ENCODE results near the gene ZSCAN5A.
"Not testable (repeated sequence)": the region's sequence is repeated elsewhere in the genome, so short reads cannot be mapped to it uniquely, and the experiment has no call there.

Gene ZSCAN5A

DNA sequence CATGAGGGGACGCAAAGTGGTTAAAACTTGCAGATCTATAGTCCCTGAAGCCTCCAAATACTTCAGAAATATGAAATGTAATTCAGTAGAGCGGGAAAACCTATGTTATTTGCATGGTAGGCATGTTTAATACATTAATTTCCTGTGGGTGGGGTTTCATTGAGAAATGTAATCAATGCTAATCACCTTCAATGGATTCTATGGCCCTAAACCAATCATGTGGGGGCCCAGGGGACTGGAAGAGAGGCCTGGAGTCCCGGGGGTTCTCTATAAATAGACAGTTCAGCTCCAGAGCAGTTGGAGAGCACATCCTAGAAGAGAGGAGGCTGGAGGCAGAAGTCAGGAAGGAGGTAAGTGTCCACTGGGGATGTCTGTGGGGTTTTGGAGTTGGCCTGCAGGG lies 112.7 kb downstream of the ZSCAN5A start, which contains the start of gene ZSCAN5C:
Gene ZSCAN5C, plus strand, starts transcription at position 301 of the 400 bp plus-strand sequence. CDS start 3,641 bp downstream, outside the sequence.
- DNase-seq (ENCODE audit: low read depth) = no peak

GRCh38 chr19:56199687-56200086 lies 115.0 kb downstream of the ZSCAN5A start:
- DNase-seq (ENCODE audit: low read depth) = no peak

DNA sequence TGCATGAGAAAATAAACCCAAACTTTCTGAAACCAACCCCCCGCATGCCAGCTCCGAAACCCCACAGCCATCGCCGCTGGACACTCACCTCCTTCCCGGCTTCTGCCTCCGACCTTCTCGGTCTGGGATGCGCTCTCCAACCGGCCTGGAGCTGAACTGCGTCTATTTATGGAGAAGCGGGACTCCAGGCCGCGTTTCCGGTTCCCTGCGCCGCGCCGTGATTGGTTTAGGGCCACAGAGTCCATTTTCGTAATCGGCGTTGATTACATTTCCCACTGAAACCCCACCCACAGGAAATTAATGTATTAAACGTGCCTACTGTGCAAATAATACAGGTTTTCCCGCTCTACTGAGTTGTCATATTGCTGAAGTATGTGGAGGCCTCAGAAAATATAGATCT lies 117.0 kb downstream of the ZSCAN5A start, which contains the start of gene ZSCAN5B:
Gene ZSCAN5B, minus strand, starts transcription at position 138 of the 400 bp plus-strand sequence. CDS start 4,731 bp downstream, outside the sequence.
- not testable (repeated sequence) for DNase-seq (ENCODE audit: low read depth)

DNA sequence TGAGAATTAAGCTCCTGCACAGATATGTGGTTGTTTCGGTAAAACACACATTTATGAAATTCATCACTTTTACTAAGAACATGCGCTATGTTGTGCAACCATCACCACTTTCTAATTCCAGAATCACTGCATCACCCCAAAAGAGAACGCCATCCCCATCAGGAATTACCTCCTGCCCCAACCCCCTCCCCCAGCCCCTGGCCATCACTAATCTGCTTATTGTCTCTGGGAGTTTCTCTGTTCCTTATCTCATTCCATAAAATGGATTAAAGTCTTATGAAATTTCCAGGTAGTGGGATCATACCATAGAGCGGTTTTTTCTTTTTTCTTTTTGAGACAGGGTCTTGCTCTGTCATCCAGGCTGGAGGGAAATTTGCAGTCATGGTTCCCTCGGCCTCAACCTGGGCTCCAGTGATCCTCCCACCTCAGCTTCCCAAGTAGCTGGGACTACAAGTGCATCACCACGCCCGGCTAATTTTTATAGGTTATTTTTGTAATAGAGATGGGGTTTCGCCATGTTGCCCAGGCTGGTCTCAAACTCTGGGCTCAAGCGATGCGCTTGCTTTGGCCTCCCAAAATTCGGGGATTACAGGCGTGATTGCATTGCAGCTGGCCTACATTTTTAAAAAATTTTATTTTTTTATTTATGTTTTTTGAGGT lies 120.5 kb downstream of the ZSCAN5A start:
- DNase-seq (ENCODE audit: low read depth) = no peak

DNA sequence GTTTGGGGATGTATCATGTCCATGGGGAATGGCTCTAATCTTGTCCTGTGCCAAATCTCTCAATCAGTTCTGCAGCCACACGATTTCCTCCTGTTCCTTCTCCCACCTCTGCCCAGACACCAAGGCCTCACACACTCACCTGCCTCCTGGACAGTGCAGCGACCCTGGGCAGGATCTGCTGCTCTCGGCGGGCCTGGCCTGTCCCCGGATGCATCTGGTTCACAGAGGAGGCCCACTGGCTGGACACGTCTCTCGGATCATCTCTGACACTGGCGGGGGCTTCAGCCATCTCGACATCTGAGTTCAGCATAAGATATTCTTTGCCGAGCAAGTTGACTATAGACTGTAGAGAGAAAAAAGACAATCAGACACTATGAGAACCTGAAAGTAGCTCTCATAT lies 122.9 kb downstream of the ZSCAN5A start:
- DNase-seq (ENCODE audit: low read depth) = no peak

GRCh38 chr19:56191115-56191514 lies 123.5 kb downstream of the ZSCAN5A start:
- no peak for DNase-seq (ENCODE audit: low read depth)

- DNase-seq (ENCODE audit: low read depth) = no peak
Measured at GRCh38 chr19:56189785-56190184, 124.9 kb downstream of the ZSCAN5A start.

- no peak for DNase-seq (ENCODE audit: low read depth)
Measured at GRCh38 chr19:56177564-56178243, 136.9 kb downstream of the ZSCAN5A start.

DNA sequence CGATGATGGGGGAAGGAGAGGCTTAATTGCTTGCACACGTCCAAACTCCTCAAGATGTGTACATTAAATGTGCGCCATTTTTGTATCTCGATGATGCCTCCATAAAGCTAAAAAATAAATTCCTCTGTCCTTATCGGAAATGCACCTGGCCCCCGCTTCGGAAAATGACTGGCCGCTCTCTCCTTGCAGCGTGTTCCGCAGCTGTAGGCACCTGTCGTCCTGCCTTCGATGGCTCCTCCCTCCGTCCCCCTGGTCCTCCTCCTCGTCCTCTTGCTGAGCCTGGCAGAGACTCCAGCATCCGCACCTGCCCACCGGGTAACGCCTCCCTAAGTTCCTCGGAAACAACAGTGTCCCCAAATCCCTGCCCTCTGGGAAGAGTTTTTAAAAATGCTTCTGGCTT lies 137.8 kb downstream of the ZSCAN5A start:
- no peak for DNase-seq (ENCODE audit: low read depth)

GRCh38 chr19:56176310-56176709 lies 138.3 kb downstream of the ZSCAN5A start:
- DNase-seq (ENCODE audit: low read depth) = not testable (repeated sequence)

DNA sequence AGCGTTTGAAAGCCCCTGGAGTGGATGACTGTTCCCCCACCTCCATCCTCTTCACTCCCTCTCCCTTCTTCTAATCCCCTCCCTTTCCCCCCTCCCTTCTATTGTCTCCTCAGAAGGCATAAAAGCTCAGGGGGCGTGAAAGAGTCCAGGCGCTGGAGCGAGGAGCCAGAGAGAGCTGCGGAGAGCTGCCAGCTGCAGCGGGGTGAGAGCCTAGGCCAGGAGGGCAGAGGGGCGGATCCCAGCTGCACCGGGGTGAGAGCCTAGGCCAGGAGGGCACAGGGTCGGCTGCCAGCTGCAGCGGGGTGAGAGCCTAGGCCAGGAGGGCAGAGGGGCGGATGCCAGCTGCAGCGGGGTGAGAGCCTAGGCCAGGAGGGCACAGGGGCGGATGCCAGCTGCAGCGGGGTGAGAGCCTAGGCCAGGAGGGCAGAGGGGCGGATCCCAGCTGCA lies 138.8 kb downstream of the ZSCAN5A start, which contains the start of gene GALP:
Gene GALP, plus strand, starts transcription at position 148 of the 447 bp plus-strand sequence. CDS start 1,101 bp downstream, outside the sequence.
- not testable (repeated sequence) for DNase-seq (ENCODE audit: low read depth)

DNA sequence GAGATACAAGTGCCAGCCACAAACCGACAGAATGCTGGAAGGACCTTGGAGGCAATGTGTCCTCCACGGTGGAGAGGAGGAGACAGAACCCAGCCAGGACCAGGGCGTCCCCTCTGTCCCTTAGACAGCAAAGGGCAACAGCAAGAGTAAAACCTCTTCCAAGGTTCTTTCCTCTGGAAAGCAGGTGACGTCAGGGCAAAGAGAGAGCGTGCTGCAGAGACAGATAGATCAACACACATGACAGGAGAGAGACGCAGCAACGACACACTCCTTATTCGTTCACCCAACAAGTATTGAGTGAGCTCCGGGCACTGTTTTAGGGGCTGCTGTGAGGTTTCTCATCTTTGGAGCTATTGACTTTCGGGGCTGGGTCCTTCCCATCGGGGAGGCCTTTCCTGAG lies 140.1 kb downstream of the ZSCAN5A start:
- DNase-seq (ENCODE audit: low read depth) = no peak

DNA sequence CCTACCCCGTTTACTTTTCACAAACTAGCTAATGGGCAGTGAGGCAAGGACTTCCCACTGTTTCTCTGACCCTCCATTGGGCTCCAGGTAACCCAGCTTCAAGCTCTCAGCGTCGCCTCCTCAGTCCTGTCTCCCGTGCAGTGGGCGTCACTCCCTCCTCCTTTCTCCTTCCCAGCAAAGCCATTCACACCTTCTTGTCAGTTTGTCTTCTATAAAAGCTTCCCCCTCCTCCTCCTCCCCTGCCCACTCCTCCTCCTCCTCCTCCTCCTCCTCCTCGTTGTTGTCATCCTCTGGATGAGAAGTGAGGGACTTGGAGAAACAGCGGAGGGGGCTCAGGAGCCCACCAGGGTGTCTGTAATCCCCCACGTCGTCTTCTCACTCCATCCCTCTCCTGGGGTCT lies 140.6 kb downstream of the ZSCAN5A start:
- no peak for DNase-seq (ENCODE audit: low read depth)
